ENCODE measurements around the gene EVI5L. TPM values are rescaled to one million over a fixed set of nuclear protein-coding genes. Genes with fewer than 3 reads are reported as not detected.

EVI5L gene
- total RNA-seq, 1 experiment from 2014 or later, result 29.5 TPM

DNA sequence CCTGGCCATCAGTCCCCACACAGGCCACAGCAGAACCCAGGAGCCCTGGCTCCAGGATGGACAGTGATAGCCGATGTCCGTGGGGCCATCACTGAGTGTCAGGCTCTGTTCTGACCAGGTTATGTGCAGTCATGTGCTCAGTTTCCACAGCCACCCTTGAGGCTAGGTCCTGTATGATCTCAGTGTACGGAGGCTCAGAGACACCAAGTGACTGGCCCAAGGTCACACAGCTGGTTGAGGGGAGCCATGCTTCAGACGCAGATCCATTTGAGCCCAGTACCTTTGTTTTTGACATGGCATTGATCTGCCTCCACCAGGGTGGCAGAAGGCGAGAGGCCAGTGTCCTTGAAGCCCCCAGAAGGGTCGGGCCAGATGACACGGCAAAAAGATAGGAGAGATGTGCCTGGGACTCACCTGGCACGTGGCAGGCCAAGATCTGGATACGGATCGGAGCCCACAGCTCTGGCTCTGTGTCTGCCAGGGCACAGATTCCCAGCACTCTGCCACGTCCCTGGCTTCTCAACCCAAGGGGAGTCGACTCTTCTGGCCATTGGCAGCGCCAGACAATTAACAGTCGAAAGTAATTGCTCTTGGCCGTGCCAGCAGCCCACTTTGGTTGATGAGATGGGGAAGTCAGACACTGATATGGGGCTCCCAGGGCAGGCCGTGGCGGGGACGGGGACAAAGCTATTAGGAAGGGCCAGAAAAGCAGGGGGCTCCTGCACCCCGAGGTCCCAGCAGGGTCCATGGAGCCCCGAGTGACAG, 15.6 kb downstream of the EVI5L start:
- Histone ChIP-seq H3K9me3 (ENCODE audit: low read length) (no peaks in the 10 kb centered on the region), H3K27ac (ENCODE audit: low read length) (no peak overlapping the region), H3K79me2 (ENCODE audit: low read length) (0 out of 2 replicates have a peak, but pooled peaks cover under 1% of the 10 kb centered on the region), H3K4me3 (ENCODE audit: low read length) (no peak overlapping the region), H4K20me1 (ENCODE audit: low read length) (no peaks in the 10 kb centered on the region), H3F3A (ENCODE audit: low read length, unreplicated experiment) (no peaks in the 10 kb centered on the region), H3K4me2 (ENCODE audit: low read length) (no peak overlapping the region), H3K36me3 (ENCODE audit: low read depth, low read length) (no peaks in the 10 kb centered on the region), H3K27me3 (ENCODE audit: low read length) (no peaks in the 10 kb centered on the region), H3K9me2 (replicated peaks; ENCODE audit: low read length) (no peaks in the 10 kb centered on the region), H2AFZ (ENCODE audit: low read length) (no peak overlapping the region), H3K4me1 (ENCODE audit: insufficient read depth, low read length) (no peaks in the 10 kb centered on the region), H3K9ac (ENCODE audit: low read length) (no peak overlapping the region)
- no TSS peak for BruUV-seq (replicated peaks)
- TF ChIP-seq, protein P1, sequence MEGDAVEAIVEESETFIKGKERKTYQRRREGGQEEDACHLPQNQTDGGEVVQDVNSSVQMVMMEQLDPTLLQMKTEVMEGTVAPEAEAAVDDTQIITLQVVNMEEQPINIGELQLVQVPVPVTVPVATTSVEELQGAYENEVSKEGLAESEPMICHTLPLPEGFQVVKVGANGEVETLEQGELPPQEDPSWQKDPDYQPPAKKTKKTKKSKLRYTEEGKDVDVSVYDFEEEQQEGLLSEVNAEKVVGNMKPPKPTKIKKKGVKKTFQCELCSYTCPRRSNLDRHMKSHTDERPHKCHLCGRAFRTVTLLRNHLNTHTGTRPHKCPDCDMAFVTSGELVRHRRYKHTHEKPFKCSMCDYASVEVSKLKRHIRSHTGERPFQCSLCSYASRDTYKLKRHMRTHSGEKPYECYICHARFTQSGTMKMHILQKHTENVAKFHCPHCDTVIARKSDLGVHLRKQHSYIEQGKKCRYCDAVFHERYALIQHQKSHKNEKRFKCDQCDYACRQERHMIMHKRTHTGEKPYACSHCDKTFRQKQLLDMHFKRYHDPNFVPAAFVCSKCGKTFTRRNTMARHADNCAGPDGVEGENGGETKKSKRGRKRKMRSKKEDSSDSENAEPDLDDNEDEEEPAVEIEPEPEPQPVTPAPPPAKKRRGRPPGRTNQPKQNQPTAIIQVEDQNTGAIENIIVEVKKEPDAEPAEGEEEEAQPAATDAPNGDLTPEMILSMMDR (conservative IDR thresholded peaks at IDR 0.05; ENCODE audit: low read depth, low read length), result no peak
- TF ChIP-seq EZH2 (IDR thresholded peaks at IDR 0.05; ENCODE audit: low read length, unreplicated experiment), result no peak
- no peak for TF ChIP-seq EZH2phosphoT487 (IDR thresholded peaks at IDR 0.05; ENCODE audit: borderline replicate concordance, low read length)
- DNase-seq (no peak), ATAC-seq (no peak)
- ChIA-PET CTCF (no interaction called here), POLR2A (ENCODE audit: unreplicated experiment) (interaction anchor here (0.6 kb wide), 1 partner anchor 50 kb away, joined by 5 read pairs; no protein-coding TSS in a partner anchor)
- intact Hi-C loops (cut with micrococcal nuclease), result no loop called here

DNA sequence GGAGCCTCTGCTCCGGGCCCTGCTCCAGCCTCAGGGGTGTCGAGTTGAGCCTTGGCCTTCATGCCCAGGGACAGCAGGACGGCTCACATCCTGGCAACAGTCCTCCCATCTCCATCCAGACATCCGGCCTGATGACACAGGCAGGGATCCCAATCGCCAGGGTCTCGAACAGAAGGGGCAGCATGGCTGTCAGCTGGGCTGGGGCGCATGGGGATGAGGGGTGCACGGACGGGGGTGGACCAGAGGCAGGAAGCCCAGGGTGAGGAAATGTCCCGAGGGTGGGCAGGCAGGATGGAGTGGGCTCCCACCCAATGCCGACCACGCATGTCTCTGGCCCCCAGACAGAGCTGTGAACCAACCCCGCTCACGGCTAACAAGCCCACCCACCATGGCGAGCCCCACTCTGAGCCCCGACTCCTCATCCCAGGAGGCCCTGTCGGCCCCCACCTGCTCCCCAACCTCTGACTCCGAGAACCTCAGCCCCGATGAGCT, 16.2 kb downstream of the EVI5L start:
- DNase-seq (no peak), ATAC-seq (no peak)
- no peaks in the 10 kb centered on the region for H3K9me2 ChIP-seq (replicated peaks; ENCODE audit: low read length)
- H3K9me3 ChIP-seq (ENCODE audit: low read length), result no peaks in the 10 kb centered on the region
- intact Hi-C loops (cut with micrococcal nuclease), result no loop called here
- no peaks in the 10 kb centered on the region for H3K79me2 ChIP-seq (ENCODE audit: low read length)
- H3K36me3 ChIP-seq (ENCODE audit: low read depth, low read length), result no peaks in the 10 kb centered on the region
- H3K9ac ChIP-seq (ENCODE audit: low read length), result no peak overlapping the region
- H2AFZ ChIP-seq (ENCODE audit: low read length), result no peak overlapping the region
- ChIA-PET POLR2A (ENCODE audit: unreplicated experiment) (no interaction called here), CTCF (no interaction called here)
- H3K27me3 ChIP-seq (ENCODE audit: low read length), result no peaks in the 10 kb centered on the region
- H3K4me2 ChIP-seq (ENCODE audit: low read length), result no peak overlapping the region
- H3F3A ChIP-seq (ENCODE audit: low read length, unreplicated experiment), result no peaks in the 10 kb centered on the region
- no peaks in the 10 kb centered on the region for H3K4me1 ChIP-seq (ENCODE audit: insufficient read depth, low read length)
- no peak for TF ChIP-seq EZH2 (IDR thresholded peaks at IDR 0.05; ENCODE audit: low read length, unreplicated experiment)
- TF ChIP-seq, protein P1 (conservative IDR thresholded peaks at IDR 0.05; ENCODE audit: low read depth, low read length), result no peak
- TF ChIP-seq EZH2phosphoT487 (IDR thresholded peaks at IDR 0.05; ENCODE audit: borderline replicate concordance, low read length), result no peak
- no peak overlapping the region for H3K4me3 ChIP-seq (ENCODE audit: low read length)
- no peak overlapping the region for H3K27ac ChIP-seq (ENCODE audit: low read length)
- H4K20me1 ChIP-seq (ENCODE audit: low read length), result no peaks in the 10 kb centered on the region
- BruUV-seq (replicated peaks), result no TSS peak

DNA sequence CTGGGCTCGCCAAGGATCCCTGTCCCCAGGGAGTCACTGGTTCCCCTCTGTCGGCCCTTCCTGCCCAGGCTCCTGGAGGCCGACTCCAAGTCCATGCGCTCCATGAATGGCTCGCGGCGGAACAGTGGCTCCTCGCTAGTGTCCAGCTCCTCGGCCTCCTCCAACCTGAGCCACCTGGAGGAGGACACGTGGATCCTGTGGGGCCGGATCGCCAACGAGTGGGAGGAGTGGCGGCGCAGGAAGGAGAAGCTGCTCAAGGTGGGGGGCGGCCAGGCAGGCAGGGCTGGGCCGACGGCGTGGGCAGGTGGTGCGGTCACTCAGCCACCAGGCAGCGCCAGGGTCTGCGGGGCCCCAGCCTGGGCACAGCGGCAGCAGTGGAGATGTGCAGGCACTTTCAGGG, 17.6 kb downstream of the EVI5L start:
- H3K9me2 ChIP-seq (replicated peaks; ENCODE audit: low read length), result no peaks in the 10 kb centered on the region
- POLR2A ChIA-PET (ENCODE audit: unreplicated experiment), result no interaction called here
- TF ChIP-seq, protein P1 (conservative IDR thresholded peaks at IDR 0.05; ENCODE audit: low read depth, low read length), result no peak
- no peak for TF ChIP-seq EZH2phosphoT487 (IDR thresholded peaks at IDR 0.05; ENCODE audit: borderline replicate concordance, low read length)
- no peaks in the 10 kb centered on the region for H3K79me2 ChIP-seq (ENCODE audit: low read length)
- DNase-seq (no peak), ATAC-seq (no peak)
- H3K4me2 ChIP-seq (ENCODE audit: low read length), result no peak overlapping the region
- H4K20me1 ChIP-seq (ENCODE audit: low read length), result no peaks in the 10 kb centered on the region
- H3K9me3 ChIP-seq (ENCODE audit: low read length), result no peaks in the 10 kb centered on the region
- H3K4me3 ChIP-seq (ENCODE audit: low read length), result no peak overlapping the region
- H3K36me3 ChIP-seq (ENCODE audit: low read depth, low read length), result no peaks in the 10 kb centered on the region
- H3K27me3 ChIP-seq (ENCODE audit: low read length), result no peaks in the 10 kb centered on the region
- H2AFZ ChIP-seq (ENCODE audit: low read length), result no peak overlapping the region
- intact Hi-C loops (cut with micrococcal nuclease), result no loop called here
- H3F3A ChIP-seq (ENCODE audit: low read length, unreplicated experiment), result no peaks in the 10 kb centered on the region
- H3K4me1 ChIP-seq (ENCODE audit: insufficient read depth, low read length), result no peaks in the 10 kb centered on the region
- CTCF ChIA-PET, result no interaction called here
- no peak overlapping the region for H3K9ac ChIP-seq (ENCODE audit: low read length)
- no TSS peak for BruUV-seq (replicated peaks)
- H3K27ac ChIP-seq (ENCODE audit: low read length), result no peak overlapping the region
